MM.1S (cell line): ENCODE measurements around the gene ALG14.

Source experiments
- DNase-seq: peaks from one replicate; pipeline ENCODE4 v3.0.0-alpha.2; 2015
- H2AFZ ChIP-seq: fragments of 300-600 bp; sonication (generic); 2 replicates; pipeline ENCODE4 v1.6.0; 2016; ENCODE audit warnings: antibody characterized with exemption, low read length
- H3F3A ChIP-seq: fragments of 300-600 bp; sonication (generic); 2 replicates; pipeline ENCODE4 v1.6.1; 2016; ENCODE audit warnings: mild to moderate bottlenecking, antibody characterized with exemption, low read length, moderate library complexity, mixed read lengths; ENCODE audit not compliant: insufficient read depth
- H3K27ac ChIP-seq: fragments of 300-600 bp; sonication (generic); 2 replicates; pipeline ENCODE4 v1.5.1; 2016; ENCODE audit warnings: mild to moderate bottlenecking, low read length
- H3K27me3 ChIP-seq: fragments of 300-600 bp; sonication (generic); replicated peaks from 2 replicates; pipeline ENCODE4 v1.6.0; 2016; ENCODE audit warnings: low read length; ENCODE audit not compliant: insufficient read depth
- H3K36me3 ChIP-seq: fragments of 300-600 bp; sonication (generic); replicated peaks from 2 replicates; pipeline ENCODE4 v1.6.1; 2016; ENCODE audit warnings: mild to moderate bottlenecking, low read length, mixed read lengths; ENCODE audit not compliant: insufficient read depth
- H3K4me1 ChIP-seq: fragments of 300-600 bp; sonication (generic); 2 replicates; pipeline ENCODE4 v1.6.1; 2016; ENCODE audit warnings: low read length, mixed read lengths
- H3K4me2 ChIP-seq: fragments of 300-600 bp; sonication (generic); 2 replicates; pipeline ENCODE4 v1.6.0; 2016; ENCODE audit warnings: low read depth, low read length
- H3K4me3 ChIP-seq: fragments of 300-600 bp; sonication (generic); 2 replicates; pipeline ENCODE4 v1.5.1; 2016; ENCODE audit warnings: low read length, mixed read lengths
- H3K79me2 ChIP-seq: fragments of 300-600 bp; sonication (generic); 2 replicates; pipeline ENCODE4 v1.6.1; 2016; ENCODE audit warnings: mixed run types, low read length, mixed read lengths
- H3K9ac ChIP-seq: fragments of 300-600 bp; sonication (generic); 2 replicates; pipeline ENCODE4 v1.6.1; 2016; ENCODE audit warnings: low read length, mixed read lengths
- H3K9me2 ChIP-seq: fragments of 300-600 bp; sonication (generic); replicated peaks from 2 replicates; pipeline ENCODE4 v1.6.1; 2016; ENCODE audit warnings: mild to moderate bottlenecking, low read length, mixed read lengths; ENCODE audit not compliant: insufficient read depth
- H3K9me3 ChIP-seq: fragments of 300-600 bp; sonication (generic); replicated peaks from 2 replicates; pipeline ENCODE4 v1.6.1; 2016; ENCODE audit warnings: mild to moderate bottlenecking, low read length, mixed read lengths; ENCODE audit not compliant: insufficient read depth
- H4K20me1 ChIP-seq: fragments of 300-600 bp; sonication (generic); 2 replicates; pipeline ENCODE4 v1.6.1; 2016; ENCODE audit warnings: mild to moderate bottlenecking, low read length, moderate library complexity, mixed read lengths; ENCODE audit not compliant: insufficient read depth
- EZH2 ChIP-seq: fragments of 300-600 bp; sonication (generic); optimal IDR thresholded peaks from 2 replicates; pipeline ENCODE3; 2017; ENCODE audit warnings: low read depth, mild to moderate bottlenecking, antibody characterized with exemption, low read length, mixed read lengths
- EZH2phosphoT487 ChIP-seq: fragments of 300-600 bp; sonication (generic); IDR thresholded peaks from 2 replicates; pipeline ENCODE4 v1.6.1; 2018; ENCODE audit warnings: antibody characterized with exemption, low read length
- TF ChIP-seq, protein P1 (sequence below): fragments of 300-600 bp; sonication (generic); IDR thresholded peaks from 2 replicates; pipeline ENCODE4 v1.5.1; 2016; ENCODE audit warnings: antibody characterized with exemption, low read length, mixed read lengths

The ALG14 gene

DNA sequence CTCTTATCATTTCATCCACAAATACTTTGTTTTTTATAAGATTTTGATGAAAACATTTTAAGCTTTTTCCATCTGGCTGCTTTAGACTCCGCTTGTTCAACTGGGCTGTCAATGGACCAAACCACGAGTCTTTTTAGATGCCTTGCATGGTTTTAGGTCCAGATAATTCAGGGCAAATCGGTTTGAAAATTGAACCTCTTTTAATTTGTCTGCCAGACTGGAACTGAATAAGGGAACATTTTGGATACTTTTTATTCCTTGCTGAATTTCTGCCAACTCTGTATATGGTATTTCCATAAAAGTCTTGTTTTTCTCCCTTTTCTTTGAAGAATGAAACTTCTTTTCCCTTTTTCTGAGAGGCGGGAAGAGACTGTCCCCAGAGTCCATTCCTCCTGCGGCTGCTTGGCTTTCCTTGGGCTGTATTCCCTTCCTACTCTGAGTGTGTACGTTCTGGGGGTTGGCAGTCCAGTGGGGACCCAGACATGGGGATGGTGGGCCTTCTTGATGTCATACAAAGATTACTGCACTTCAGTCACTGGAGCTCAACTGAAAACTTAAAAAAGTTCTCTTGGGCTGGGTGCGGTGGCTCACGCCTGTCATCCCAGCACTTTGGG lies 99.3 kb downstream of the ALG14 start:
- Histone ChIP-seq H3F3A (no peaks in the 10 kb centered on the region), H3K9me3 (no peaks in the 10 kb centered on the region), H3K4me1 (no peaks in the 10 kb centered on the region), H3K27ac (no peak overlapping the region), H3K9ac (no peak overlapping the region), H2AFZ (no peak overlapping the region), H4K20me1 (no peaks in the 10 kb centered on the region), H3K9me2 (no peaks in the 10 kb centered on the region), H3K4me2 (no peak overlapping the region), H3K27me3 (no peaks in the 10 kb centered on the region), H3K4me3 (no peak overlapping the region), H3K79me2 (no peaks in the 10 kb centered on the region), H3K36me3 (no peaks in the 10 kb centered on the region)
- no peak for TF ChIP-seq EZH2phosphoT487
- TF ChIP-seq, protein P1, sequence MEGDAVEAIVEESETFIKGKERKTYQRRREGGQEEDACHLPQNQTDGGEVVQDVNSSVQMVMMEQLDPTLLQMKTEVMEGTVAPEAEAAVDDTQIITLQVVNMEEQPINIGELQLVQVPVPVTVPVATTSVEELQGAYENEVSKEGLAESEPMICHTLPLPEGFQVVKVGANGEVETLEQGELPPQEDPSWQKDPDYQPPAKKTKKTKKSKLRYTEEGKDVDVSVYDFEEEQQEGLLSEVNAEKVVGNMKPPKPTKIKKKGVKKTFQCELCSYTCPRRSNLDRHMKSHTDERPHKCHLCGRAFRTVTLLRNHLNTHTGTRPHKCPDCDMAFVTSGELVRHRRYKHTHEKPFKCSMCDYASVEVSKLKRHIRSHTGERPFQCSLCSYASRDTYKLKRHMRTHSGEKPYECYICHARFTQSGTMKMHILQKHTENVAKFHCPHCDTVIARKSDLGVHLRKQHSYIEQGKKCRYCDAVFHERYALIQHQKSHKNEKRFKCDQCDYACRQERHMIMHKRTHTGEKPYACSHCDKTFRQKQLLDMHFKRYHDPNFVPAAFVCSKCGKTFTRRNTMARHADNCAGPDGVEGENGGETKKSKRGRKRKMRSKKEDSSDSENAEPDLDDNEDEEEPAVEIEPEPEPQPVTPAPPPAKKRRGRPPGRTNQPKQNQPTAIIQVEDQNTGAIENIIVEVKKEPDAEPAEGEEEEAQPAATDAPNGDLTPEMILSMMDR, result no peak
- TF ChIP-seq EZH2, result no peak
- DNase-seq, result no peak

DNA sequence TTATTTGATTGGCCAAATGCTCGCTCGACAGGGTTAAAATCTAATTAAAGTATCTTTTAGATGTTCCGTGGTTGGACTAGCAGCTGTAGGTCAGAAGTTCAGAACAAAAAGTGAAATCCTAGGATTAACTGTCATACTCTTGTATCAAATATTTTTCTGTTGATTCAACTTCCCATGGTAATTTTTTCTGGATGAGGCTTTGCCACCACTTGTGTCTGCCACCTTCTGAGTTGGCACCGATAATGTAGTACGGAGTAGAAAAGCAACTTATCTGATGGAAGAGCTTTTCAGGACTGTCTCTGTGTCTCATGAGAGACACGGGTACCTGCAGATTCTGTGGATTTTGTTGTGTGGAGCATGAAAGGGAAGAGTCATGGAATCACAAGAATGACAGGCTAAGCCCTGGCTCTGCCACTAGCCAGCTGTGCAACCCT lies 101.2 kb downstream of the ALG14 start:
- Histone ChIP-seq H3K4me3 (no peak overlapping the region), H3K9me2 (no peaks in the 10 kb centered on the region), H3K4me2 (no peak overlapping the region), H3K27me3 (no peaks in the 10 kb centered on the region), H3K36me3 (no peaks in the 10 kb centered on the region), H3F3A (no peaks in the 10 kb centered on the region), H3K27ac (no peak overlapping the region), H3K9ac (no peak overlapping the region), H3K79me2 (no peaks in the 10 kb centered on the region), H3K4me1 (no peaks in the 10 kb centered on the region), H3K9me3 (no peaks in the 10 kb centered on the region), H4K20me1 (no peaks in the 10 kb centered on the region), H2AFZ (no peak overlapping the region)
- TF ChIP-seq, protein P1, result no peak
- no peak for TF ChIP-seq EZH2phosphoT487
- no peak for TF ChIP-seq EZH2
- DNase-seq, result no peak

GRCh38 chr1:94970783-94971182 lies 102.0 kb downstream of the ALG14 start:
- no peaks in the 10 kb centered on the region for H3K9me2 ChIP-seq
- H3K36me3 ChIP-seq, result no peaks in the 10 kb centered on the region
- no peak overlapping the region for H3K4me3 ChIP-seq
- H3K27me3 ChIP-seq, result no peaks in the 10 kb centered on the region
- no peaks in the 10 kb centered on the region for H3K9me3 ChIP-seq
- TF ChIP-seq, protein P1, result no peak
- TF ChIP-seq EZH2phosphoT487 (no peak), EZH2 (no peak)
- no peak for DNase-seq
- no peaks in the 10 kb centered on the region for H3K4me1 ChIP-seq
- H3K4me2 ChIP-seq, result no peak overlapping the region
- no peaks in the 10 kb centered on the region for H4K20me1 ChIP-seq
- no peak overlapping the region for H3K27ac ChIP-seq
- H3K79me2 ChIP-seq, result no peaks in the 10 kb centered on the region
- no peak overlapping the region for H3K9ac ChIP-seq
- no peak overlapping the region for H2AFZ ChIP-seq
- no peaks in the 10 kb centered on the region for H3F3A ChIP-seq
